Hematopoietic multipotent progenitor cell treated with erythropoietin and hydrocortisone succinate and interleukin-3 and kit ligand, for 8 days (in vitro differentiated cells): ENCODE data around the gene SPOCD1.
A peak's percentile ranks its signal among the peaks of the same experiment; 100 is the strongest.

Experiments
- DNase-seq: peaks from one replicate; pipeline ENCODE4 v3.0.0-alpha.2; 2015

The SPOCD1 gene

DNA sequence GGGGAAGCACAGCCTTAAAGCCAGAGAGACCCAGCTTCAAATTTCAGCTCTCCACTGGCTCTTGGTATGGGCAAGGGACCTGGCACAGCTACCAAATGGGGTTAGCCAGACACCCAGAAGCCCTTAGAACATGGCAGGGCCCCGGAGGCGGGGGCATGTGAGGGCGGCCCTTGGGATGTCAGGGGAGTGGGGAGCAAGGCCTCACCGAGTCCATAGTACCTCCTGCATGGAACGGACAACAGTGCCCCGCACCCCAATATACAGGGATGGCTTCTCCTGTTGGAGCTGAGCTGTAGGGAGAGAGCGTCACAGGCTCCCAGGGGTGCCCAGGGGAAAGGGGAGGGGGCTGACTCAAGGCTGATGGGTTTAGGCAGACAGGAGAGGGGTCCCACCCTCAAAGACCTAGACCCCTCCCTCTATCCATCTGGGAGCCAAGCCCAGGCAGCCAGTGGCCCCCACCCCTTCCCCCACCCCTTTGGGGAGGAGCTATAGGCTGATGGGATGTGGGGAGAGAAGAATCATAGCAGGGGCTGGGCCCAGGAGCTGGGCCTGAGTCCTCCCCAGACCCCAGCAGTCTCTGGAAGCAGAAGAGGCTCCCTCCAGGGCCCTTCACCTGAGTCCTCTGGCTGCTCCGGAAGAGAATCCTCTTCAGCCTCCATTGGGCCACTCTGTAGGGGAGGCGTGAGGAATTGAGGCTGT, 16.5 kb downstream of the SPOCD1 start:
- DNase-seq, result no peak

DNA sequence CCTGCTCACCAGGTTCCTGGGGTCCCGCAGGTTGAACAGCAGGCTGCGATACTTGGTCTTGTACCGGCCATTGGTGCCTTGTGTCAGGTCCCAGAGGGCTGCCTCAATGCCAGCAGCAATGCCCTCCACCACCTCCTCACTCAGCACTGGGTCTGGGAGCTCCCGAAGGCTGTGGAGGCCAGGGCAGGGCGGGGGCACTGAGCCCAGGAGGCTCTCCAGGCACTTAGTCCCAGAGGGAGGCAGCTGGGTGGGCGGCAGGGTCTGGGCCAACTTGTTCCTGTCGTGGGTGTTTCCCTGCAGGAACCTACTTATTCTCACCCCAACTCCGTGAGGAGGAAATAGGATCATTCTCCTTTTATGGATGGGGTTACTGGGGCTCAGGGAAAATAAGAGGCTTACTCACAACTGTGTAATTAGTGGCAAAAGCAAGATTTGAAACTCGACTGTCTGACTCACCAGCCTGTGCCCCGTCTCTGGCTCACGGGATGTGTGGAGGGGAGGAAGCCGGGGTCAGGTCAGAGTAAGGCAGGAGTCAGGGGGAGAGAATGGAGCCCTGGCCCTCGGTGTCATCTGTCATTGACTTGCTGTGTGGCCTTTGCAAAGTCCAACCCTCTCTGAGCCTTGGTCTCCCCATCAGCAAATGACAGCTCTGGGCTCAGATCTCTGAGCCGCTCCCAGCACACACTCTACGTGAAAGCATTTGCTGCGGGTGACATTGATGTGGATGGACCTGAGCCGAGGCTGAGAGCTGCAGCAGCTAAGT, 17.2 kb downstream of the SPOCD1 start:
- no peak for DNase-seq

DNA sequence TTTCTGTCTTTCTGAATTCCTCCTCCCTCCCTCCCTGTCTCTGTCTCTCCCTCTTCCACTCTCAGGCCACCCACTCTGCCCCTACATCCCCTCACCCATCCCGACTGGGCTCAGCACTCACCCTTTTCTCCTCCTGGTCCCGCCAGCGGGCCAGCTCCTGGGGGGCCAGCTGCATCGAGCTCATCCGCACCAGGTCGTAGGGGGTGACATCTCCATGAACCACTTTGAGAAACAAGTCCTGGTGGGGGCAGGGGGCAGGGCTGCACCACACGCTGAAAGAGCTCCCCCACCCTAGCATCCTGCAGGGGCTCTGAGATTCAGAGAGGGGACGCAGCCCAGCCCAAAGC, 17.8 kb downstream of the SPOCD1 start:
- no peak for DNase-seq

DNA sequence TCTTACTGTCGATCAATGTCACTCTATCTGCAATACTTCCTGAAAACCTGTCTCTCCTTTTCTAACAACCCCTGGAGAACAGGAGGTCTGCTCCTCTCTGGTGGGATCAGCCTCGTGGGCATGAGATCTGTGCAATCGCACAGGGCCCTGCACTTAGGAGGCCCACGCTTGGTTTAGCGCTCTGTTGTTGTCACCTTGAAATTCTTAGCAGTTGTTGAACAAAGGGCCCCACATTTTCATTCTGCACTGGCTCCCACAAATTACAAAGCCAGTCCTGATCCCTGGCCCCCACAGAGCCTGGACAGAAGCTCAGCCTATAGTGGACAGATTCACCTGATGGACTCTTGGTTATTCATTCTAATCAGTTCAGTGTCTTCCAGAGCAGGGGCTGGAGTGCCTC, 18.6 kb downstream of the SPOCD1 start:
- DNase-seq, result no peak

DNA sequence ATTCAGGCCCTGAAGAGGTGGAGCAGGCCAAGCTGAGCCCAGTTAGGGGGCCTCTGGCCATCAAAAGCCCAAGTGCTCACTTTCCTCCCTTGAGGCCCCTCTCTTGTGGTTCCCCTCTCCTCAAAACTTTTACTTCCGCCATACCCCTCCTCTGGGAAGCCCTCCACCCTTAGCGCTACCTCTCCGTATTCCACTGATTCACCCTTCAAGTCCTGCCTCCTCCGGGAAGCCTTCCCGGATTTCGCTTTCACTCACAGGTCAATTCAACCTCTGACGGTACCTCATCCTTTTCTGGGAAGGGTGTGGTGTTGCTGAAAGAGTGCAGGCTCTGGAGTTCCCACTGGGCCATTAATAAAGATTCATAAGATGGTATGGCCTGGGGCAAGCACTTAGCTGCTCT, 19.1 kb downstream of the SPOCD1 start:
- no peak for DNase-seq

GRCh38 chr1:31795801-31796621, 19.8 kb downstream of the SPOCD1 start:
- peak; percentile 54 for DNase-seq

- DNase-seq, result no peak
These were observed 20.6 kb downstream of the SPOCD1 start for GRCh38 chr1:31795096-31795675.

GRCh38 chr1:31793586-31794285, 22.1 kb downstream of the SPOCD1 start:
- no peak for DNase-seq

GRCh38 chr1:31793086-31793485, 22.7 kb downstream of the SPOCD1 start:
- DNase-seq, result no peak

GRCh38 chr1:31792541-31792940, 23.3 kb downstream of the SPOCD1 start:
- DNase-seq, result no peak

GRCh38 chr1:31792116-31792515, 23.7 kb downstream of the SPOCD1 start:
- no peak for DNase-seq

- no peak for DNase-seq
These were observed 24.5 kb downstream of the SPOCD1 start for GRCh38 chr1:31791131-31791858.

DNA sequence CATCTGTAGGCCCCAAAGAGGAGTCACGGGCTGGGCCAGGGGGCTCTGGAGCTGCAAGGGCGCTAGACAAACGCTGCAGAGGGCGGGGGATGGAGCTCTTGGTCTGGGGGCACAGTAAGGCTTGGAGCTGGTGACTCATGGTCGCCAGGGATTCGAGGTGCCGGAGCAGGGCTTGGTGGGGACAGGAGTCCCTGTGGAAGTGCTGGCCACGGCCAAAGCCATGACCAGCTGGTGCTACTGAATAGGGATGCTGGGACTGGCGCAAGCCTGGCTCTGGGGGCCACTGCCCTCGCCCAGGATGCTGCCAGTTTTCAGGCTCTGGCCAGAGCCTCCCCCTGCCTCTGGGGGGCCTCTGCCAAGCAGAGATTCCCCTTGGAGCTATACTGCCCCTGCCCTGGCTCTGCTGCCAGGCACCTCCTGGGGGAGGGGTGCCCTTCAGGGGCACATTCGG, 25.2 kb downstream of the SPOCD1 start:
- DNase-seq, result no peak

GRCh38 chr1:31790140-31790539, 25.7 kb downstream of the SPOCD1 start:
- no peak for DNase-seq

DNA sequence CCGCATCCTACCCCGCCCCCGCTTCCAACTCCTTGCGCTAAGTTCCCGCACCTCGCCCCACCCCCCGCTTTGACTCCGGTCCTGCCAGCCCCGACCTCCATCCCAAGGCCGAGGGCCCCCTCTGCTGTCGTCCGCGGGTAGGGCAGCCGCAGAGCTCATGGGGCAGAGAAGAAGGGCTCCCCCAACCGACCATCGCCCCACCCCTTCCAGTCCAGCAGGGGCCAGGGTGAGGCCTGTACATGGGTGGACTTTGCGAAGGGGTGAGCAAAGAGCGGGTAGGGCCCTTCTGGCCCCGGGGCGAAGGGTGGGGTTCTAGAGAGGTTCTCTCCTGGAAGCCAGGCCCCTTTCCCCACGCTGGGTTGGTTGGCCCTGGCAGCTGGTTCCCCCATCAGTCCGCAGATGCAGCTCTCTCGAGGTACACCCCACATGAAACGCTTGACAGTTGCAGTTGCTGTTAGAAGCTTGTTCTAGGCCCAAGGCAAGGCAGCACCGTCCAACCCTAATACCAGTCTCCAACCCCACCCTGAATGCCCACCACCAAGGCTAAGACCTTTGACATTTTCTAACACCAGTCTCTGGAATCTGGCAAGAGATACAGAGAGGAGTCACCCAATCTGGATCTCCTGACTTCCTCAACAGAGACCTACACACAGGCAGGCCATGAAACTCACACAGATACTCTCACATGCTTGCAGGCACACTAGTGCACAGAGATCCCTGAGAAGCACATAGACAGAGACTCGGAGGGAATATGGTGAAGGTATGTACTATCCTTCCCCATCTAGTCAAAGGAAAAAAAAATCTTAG, 26.4 kb downstream of the SPOCD1 start:
- peak; percentile 85 for DNase-seq

- DNase-seq, result peak; percentile 60
These were observed 27.0 kb downstream of the SPOCD1 start for GRCh38 chr1:31788825-31789256.

- peak; percentile 90 for DNase-seq
These were observed 27.5 kb downstream of the SPOCD1 start for GRCh38 chr1:31788138-31788824.

GRCh38 chr1:31787786-31788137, 28.1 kb downstream of the SPOCD1 start:
- DNase-seq, result no peak

DNA sequence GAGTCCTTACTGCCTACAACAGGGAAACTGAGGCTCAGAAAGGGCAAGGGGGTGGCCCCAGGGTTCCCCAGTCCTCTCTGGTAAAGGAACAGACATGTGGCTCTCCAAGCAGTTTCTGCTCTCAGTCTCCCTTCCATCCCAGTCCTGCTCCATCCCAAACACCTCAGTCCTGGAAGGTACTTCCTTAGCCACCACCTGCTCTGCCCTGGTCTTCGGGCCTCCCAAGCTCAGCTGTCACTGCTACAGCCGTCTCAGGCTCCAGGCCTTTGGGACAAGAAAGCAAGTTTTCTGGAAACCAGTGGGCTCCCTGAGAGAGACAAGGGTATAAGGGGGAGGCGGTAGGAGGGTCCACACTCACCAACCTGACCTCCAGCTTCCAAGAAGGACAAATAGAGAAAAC, 28.6 kb downstream of the SPOCD1 start:
- no peak for DNase-seq

DNA sequence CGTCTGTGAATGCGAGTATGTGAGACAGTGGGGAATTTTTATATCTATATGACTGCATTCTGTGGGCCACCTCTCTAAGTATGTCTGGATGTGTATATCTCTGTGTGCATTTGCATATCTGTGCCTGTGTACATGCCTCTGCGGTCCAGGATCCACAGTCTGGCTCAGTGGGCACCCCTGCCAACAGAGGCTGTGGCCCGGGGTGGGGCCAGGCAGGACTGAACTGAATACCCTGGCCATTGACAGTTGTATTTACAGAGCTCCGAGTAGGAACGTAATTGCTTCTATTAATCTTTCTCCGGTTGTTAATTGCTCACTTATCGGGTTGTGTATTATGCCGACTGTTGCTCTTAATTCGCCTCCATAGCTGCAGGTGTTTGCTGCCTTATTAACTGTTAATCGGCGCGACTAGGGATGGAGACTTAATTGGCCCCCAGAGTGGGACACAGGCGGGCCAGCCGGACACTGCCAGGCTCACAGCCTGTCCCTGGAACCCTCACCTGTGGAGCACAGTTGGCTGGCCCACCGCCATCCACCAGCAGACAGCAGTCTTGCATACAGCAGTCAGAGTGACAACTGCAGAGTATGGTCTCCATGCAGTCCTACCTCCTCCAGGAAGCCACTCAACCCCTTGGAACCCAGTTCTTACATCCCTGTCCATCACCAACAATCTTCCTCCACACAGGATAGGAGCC, 29.3 kb downstream of the SPOCD1 start:
- no peak for DNase-seq
